Hepatocyte (in vitro differentiated cells): ENCODE results near the gene WDFY4.

Source experiments
- CTCF ChIP-seq: fragments of 200-600 bp; sonication (generic); IDR thresholded peaks from 2 replicates; pipeline ENCODE4 v1.5.1; 2016; ENCODE audit warnings: antibody characterized with exemption, mild to moderate bottlenecking; ENCODE audit not compliant: poor library complexity
- EZH2 ChIP-seq: fragments of 200-600 bp; sonication (generic); IDR thresholded peaks from 2 replicates; pipeline ENCODE4 v1.6.1; 2016; ENCODE audit warnings: antibody characterized with exemption, mild to moderate bottlenecking, borderline replicate concordance

GRCh38 chr10:48634984-48635557, 49.6 kb upstream of the WDFY4 start:
- TF ChIP-seq CTCF (no peak), EZH2 (no peak)
